ENCODE measurements around the gene CEP170B.
"Not testable (repeated sequence)": the region's sequence is repeated elsewhere in the genome, so short reads cannot be mapped to it uniquely, and the experiment has no call there.

The CEP170B gene

DNA sequence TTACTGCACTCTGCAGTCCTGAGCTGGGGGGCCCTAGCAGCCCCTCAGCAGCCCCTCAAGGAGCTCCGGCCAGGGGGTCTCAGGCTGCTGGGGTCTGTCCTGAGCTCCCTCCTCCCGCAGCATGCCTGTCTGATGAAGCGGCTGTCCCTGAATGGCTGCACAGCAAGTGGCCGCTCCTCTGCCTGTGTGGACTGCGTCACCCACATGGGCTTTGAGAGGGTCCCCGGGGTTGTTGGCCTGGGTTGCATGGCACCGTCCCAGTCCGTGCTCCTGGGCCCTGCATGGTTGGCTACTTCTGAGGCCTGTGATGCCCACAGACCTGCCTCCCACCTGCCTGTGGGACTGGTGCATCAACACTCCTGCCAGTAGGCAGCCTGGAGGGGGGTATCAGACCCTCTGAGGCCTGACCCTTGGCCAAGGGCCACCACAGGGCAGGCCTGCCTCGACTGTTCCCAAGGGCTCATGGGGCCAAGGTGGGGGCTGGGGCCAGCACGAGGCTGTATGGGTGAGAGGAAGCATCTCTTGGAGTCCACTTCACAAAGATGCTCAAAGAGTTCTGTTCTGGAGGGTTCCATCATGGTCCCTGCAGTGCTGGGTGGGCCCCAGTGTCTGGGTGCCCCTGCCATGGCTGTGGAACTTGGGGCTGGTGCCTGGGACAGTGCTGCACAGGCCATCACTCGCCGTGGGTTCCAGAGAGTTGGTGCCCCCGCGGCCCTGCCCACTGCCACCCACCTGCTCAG, 12.2 kb downstream of the CEP170B start:
- in situ Hi-C loops (cut with MboI; ENCODE audit: low sequenced_read_pairs), result no loop called here

DNA sequence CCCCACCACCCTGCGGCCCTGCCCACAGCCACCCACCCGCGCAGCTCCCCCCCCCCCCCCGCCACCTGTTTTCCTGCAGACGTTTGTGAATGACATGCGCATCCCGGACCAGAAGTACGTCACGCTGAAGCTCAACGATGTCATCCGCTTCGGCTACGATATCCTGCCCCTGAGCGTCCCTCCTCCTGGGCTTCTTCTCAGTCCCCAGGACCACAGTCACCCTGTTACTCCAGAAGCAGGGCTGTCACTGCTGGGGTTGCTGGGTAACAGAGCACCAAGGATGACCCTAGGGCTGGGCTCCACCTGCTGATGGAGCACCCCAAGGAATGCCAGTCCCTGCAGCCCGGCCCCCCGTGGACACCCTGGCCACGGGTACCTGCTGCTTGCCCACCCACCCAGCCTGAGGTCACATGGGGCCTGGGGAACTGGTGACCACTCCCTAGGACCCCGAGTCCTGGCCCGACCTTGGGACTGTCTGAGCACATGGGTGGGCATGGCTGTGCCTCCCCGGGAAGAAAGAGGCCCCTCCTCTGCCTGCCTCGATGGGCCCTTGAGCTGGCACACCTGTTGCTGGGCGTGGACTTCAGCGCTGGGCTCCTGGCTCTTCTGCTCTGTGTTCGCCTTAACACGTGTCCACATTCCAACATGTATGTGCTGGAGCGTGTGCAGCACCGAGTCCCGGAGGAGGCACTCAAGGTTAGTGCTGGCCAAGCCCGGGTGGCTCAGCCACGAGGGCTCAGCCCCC, 12.9 kb downstream of the CEP170B start:
- in situ Hi-C loops (cut with MboI; ENCODE audit: low sequenced_read_pairs), result no loop called here

DNA sequence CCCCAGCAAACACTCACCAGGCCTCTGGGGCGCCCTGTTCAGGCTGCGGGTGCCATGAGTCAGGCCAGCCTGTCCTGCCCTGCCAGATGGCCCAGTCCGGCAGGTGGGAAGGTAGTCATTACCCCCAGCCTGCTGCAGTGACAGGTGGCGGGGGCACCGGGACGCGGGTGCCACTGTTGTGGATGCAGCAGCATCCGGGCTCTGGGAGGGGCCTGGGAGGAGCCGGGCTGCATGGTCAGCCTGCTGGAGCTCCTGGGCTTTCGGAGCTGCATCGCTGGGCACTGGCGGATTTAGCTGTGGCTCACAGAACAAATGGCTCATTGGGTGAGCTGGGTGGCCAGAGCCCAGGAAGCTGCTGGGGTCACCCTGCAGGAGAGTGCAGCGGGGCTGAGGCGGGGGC, 13.5 kb downstream of the CEP170B start:
- in situ Hi-C loops (cut with MboI; ENCODE audit: low sequenced_read_pairs), result no loop called here

DNA sequence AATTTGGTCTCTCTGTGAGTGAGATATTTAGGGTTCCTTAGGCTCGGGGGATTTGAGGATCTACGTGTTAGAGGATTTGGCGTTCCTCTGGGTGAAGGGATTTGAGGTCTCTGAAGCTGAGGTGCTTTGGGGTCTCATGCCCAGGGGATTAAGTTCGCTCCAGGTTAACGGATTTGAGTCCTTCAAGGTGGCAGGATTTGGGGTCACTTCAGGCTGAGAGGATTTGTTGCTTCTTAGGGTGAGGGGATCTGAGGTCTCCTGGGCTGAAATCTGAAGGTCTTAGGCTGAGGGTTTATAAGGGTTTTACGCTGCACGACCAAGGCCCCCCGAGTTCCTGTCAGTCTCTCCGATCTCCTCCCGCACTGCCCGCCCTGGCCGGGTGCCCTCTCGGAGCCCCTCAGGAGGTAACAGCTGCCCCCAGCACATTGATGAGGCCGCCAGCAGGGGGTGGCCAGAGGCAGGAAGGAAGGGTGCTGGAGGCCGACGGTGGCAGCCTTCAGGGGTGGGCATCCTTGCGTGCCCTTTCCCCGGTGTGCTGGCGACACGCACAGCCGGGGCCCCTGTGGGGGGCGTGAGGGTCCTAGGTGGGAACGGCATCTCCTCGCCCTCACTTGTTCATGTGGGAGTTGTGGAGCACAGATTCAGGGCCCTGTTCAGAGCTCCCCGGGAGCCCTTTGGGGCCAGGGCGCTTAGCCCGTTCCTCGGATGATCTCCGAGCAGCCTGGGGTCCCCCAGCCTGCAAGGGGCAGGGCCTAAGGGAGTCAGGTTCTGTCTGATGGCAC, 14.3 kb downstream of the CEP170B start:
- in situ Hi-C loops (cut with MboI; ENCODE audit: low sequenced_read_pairs), result no loop called here

DNA sequence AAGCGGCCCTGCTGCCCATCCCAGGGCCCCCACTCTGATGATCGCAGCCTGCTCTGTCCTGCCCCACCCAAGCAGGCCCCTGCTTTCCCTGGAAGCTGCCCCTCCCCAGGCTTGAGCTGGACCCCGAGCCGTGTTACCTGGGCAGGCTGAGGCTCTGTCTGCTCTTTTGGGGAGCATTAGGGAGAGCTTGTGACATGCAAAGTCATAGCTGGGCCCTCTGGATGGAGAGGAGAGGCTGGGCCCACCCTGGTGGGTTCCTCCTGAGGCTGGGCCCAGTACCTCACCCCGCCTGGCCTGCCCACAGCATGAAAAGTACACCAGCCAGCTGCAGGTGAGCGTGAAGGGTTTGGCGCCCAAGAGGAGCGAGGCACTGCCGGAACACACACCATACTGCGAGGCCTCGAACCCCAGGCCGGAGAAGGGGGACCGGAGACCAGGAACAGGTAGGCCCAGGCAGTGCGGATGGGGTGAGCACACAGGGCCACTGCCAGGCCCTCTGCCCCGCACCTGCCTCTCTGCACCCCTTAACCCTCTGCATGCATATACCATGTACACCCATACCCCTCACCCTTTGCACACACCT, 15.0 kb downstream of the CEP170B start:
- in situ Hi-C loops (cut with MboI; ENCODE audit: low sequenced_read_pairs), result no loop called here

DNA sequence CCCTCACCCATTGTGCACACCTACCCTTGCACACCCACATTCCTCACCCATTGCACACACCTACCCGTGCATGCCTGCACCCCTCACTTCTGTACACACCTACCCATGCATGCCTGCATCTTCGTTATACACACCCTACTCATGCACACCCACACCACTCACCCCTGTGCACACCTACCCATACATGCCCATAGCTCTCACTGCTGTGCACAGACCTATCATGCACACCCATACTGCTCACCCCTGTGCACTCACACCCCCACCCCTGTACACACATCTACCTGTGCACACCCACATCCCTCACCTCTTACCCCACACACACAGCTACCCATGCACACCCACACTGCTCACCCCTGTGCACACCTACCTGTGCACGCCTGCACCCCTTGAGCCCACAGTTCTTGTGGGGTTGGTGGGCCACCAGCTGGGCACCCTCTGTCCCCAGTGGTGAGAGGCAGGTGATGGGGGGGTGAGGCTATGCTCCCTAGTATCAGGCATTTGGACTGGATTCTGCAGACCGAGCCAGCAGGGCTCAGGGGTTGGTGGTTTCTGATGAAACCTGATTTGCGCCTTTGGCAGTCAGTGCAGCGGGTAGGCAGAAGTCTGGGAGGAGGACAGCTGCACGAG, 15.6 kb downstream of the CEP170B start:
- in situ Hi-C loops (cut with MboI; ENCODE audit: low sequenced_read_pairs), result no loop called here

DNA sequence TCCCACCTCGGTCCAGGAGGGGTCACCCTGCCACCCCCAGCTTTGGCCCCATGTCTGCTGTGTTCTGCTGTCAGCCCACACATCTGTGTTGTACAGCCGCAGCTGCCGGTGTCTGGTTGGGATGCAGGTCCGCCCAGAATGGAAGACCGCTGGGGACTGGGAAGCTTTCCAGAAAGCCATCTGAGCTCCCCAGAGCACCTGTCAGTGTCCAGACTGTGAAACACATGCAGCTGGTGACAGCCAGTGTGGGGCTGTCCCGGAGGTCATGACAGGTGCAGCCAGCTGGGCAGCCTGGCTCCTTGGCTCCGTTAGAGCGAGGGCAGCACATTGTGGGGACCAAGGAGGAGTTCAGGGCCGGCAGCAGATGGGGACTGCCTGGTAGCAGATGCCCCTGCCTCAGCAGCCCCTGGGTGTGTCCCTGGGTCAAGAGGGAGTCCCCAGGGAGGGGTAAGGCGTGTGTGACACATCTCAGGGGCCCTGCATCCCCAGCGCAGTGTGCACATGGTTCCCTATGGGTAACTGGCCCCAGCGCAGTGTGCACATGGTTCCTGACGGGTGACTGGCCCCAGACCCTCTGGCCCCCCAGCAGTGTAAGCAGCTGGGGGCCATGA, 16.4 kb downstream of the CEP170B start:
- in situ Hi-C loops (cut with MboI; ENCODE audit: low sequenced_read_pairs), result no loop called here

DNA sequence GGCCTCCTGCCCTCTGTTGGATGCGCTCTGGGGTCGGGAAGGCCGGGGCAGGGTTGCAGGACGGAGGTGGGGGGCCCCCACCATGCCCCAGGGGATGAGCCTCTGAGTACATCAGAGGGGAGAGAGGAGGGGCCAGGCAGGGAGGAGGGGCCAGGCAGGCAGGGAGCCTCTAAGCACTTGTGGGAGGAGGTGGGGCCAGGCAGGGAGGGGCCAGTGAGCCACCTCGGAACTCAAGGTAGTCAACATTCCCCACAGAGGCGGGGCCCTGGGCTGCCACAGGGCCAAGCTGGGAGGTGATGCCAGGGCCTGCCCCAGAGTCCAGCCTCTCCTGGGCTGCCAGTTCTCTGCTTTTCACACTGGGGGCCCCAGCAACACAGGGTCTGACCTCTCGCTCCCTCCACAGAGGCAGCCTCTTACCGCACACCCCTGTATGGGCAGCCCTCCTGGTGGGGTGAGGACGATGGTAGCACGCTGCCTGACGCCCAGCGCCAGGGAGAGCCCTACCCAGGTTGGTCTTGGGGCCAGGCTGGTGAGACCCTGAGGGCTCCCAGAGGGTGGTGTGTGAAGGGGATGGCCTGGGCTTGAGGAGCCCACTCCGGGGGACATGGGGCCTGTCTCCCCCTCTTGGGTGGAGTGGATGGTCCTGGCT, 17.4 kb downstream of the CEP170B start:
- in situ Hi-C loops (cut with MboI; ENCODE audit: low sequenced_read_pairs), result no loop called here

DNA sequence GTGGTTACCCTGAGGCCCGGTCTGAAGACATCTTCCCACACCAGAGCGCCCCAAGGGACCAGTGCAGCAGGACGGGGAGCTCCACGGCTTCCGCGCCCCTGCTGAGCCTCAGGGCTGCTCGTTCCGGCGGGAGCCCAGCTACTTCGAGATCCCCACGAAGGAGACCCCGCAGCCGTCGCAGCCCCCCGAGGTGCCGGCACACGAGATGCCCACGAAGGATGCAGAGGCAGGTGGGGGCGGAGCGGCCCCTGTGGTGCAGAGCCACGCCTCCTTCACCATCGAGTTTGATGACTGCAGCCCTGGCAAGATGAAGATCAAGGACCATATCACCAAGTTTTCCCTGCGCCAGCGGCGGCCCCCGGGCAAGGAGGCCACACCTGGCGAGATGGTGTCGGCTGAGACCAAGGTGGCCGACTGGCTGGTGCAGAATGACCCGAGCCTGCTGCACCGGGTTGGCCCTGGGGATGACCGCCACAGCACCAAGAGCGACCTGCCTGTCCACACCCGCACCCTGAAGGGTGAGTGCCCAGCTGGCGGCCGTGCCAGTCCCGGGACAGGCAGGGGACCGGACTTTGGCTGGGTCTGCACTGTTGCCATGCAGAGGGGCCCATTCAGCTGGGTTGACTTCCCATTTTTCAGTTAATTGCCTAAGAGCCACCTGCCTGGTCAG, 18.1 kb downstream of the CEP170B start:
- in situ Hi-C loops (cut with MboI; ENCODE audit: low sequenced_read_pairs), result no loop called here

DNA sequence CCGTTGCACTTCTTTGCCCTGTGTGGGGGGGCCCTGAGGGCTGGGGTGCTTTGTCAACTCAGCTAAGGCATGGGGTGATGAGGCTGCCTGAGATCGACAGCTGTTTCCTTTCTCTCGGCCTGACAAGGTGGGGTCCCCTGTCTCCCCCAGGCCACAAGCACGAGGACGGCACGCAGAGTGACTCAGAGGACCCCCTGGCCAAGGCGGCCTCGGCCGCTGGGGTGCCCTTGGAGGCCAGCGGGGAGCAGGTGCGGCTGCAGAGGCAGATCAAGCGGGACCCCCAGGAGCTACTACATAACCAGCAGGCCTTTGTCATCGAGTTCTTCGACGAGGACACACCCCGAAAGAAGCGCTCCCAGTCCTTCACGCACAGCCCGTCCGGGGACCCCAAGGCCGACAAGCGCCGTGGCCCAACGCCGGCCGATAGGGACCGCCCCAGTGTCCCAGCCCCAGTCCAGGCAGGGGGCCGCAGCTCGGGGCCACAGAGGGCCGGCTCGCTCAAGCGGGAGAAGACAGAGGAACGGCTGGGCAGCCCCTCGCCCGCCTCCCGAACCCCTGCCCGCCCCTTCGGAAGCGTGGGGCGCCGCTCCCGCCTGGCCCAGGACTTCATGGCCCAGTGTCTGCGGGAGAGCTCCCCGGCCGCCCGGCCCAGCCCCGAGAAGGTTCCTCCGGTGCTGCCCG, 18.8 kb downstream of the CEP170B start:
- in situ Hi-C loops (cut with MboI; ENCODE audit: low sequenced_read_pairs), result no loop called here

DNA sequence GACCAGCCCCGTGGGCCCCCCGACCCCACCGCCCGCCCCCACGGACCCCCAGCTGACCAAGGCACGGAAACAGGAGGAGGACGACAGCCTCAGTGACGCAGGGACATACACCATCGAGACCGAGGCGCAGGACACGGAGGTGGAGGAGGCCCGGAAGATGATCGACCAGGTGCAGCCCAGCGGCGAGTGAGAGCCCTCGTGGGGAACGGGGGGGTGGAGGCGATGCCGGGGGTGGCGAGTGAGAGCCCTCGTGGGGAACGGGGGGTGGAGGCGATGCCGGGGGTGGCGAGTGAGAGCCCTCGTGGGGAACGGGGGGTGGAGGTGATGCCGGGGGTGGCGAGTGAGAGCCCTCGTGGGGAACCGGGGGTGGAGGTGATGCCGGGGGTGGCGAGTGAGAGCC, 19.3 kb downstream of the CEP170B start:
- in situ Hi-C loops (cut with MboI; ENCODE audit: low sequenced_read_pairs), result not testable (repeated sequence)

DNA sequence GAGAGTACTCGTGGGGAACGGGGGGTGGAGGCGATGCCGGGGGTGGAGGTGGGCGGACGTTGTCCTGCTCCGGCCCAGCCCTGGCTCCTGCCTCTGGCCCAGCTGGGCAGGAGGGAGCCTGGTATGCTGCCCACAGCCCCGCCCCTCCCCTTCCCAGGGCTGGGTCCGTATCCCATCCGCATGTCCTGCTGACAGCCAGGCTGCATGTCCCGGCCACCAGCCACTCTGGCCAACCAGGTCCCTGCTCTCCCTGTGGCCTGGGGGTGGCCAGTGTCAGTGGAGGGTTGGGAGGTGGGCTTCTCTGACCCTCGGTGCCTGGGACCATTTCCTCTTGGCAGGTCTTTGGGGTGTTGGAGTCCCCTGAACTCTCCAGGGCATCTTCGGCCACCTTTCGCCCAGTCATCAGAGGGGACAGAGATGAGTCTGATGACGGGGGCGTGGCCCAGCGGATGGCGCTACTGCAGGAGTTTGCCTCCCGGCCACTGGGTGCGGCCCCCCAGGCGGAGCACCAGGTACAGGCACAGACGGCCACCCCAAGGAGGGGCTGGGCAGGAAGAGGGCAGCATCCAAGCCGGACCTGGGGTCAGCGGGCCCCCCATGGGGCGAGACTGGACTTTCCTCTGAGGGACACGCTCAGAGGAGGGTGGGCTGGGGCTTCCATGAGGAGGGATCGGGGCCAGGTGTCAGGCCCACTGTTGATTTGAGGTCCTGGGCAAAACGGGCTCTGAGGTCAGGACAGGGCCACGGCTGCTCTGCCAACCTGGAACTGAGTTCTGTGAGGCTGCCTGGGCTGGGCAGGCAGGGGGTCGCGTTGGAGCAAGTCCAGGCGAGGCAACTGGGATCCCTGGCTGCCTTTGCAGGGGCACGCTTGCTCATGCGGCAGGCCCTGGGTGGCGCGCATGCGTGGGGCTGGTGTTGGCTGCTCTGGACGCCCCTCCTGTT, 20.2 kb downstream of the CEP170B start:
- in situ Hi-C loops (cut with MboI; ENCODE audit: low sequenced_read_pairs), result no loop called here

DNA sequence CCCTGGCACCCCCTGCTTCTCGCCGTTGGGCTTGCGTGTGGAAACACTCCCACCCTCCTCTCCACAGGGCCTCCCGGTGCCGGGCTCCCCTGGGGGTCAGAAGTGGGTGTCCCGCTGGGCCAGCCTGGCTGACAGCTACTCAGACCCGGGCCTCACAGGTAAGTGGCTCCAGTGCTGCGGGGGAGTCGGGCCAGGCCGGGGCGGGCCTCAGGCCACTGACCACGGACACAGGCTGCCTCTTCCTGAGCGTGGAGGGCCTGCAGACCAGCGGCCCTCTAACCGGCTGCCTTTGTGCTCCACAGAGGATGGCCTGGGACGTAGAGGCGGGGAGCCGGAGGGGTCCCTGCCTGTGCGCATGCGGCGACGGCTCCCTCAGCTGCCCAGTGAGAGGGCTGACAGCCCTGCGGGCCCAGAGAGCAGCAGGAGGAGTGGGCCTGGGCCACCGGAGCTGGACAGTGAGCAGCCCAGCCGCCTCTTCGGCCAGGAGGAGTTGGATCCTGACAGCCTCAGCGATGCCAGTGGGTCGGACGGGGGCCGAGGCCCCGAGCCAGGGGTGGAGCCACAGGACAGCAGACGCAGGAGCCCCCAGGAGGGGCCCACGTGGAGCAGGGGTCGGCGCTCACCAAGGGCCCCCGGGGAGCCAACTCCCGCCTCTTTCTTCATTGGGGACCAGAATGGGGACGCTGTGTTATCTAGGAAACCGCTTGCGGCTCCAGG, 21.1 kb downstream of the CEP170B start:
- in situ Hi-C loops (cut with MboI; ENCODE audit: low sequenced_read_pairs), result no loop called here

DNA sequence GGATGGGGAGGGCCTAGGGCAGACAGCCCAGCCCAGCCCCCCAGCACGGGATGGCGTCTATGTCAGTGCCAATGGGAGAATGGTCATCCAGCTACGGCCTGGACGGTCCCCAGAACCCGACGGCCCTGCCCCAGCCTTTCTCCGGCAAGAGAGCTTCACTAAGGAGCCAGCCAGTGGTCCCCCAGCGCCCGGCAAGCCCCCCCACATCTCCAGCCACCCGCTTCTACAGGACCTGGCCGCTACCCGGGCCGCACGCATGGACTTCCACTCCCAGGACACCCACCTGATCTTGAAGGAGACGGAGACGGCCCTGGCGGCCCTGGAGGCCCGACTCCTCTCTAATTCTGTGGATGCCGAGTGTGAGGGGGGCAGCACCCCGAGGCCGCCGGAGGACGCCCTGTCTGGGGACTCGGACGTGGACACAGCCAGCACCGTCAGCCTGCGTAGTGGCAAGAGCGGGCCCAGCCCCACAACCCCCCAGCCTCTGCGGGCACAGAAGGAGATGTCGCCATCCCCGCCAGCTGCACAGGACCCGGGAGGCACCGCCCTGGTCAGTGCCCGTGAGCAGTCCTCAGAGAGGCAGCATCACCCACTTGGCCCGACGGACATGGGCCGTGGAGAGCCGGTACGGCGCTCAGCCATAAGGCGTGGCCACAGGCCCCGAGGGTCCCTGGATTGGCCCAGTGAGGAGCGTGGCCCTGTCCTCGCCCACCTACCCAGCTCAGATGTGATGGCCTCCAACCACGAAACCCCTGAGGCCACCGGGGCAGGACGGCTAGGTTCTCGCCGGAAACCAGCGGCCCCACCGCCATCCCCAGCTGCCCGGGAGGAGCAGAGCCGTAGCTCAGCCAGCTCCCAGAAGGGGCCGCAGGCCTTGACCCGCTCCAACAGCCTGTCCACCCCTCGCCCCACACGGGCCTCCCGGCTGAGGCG, 21.9 kb downstream of the CEP170B start:
- in situ Hi-C loops (cut with MboI; ENCODE audit: low sequenced_read_pairs), result no loop called here

DNA sequence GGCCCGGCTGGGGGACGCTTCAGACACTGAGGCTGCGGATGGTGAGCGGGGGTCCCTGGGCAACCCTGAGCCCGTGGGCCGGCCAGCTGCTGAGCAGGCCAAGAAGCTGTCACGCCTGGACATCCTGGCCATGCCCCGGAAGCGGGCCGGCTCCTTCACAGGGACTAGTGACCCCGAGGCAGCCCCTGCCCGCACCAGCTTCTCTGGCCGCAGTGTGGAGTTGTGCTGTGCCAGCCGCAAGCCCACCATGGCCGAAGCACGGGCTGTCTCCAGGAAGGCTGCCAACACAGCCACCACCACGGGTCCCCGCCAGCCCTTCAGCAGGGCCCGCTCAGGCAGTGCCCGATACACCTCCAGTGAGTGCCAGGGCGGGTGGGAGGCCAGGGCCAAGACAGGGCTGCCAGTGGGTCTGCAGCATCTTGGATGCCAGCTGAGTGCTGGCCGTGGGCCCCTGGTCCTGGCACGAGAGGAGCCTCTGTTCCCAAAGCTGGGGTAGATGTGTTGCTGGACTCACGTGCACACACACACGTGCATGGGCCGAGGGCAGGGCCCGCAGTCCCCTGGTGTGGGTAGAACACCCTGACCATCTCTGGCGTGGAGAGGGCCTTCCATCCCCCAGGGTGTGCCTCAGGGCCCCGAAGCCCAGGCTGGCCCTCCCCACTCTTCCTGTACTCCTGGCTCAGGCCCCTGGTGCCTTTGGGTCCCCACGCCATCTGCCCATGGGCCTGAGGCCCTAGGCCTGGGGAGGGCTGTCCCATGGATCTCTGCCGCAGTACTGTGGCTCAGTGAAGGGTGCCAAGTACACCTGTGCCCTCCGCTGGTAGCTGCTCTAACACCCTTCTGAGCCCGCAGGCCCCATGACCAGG, 22.8 kb downstream of the CEP170B start:
- in situ Hi-C loops (cut with MboI; ENCODE audit: low sequenced_read_pairs), result no loop called here

All from hTERT RPE-1 (cell line).